ENCODE measurements around the gene GABPB2.

- no peak for TF ChIP-seq POLR2A (IDR thresholded peaks at IDR 0.05)
- TF ChIP-seq CTCF (IDR thresholded peaks at IDR 0.05) = no peak
- TF ChIP-seq EP300 (IDR thresholded peaks at IDR 0.05) = no peak
Measured at GRCh38 chr1:151050051-151050688, 20.4 kb upstream of the GABPB2 start.

Data from upper lobe of left lung (tissue), 4 donors.